Stomach (tissue), 9 donors: ENCODE measurements around the gene DND1. TPM values are rescaled to one million over a fixed set of nuclear protein-coding genes. Genes with fewer than 3 reads are reported as not detected.
"Not testable (repeated sequence)": the region's sequence is repeated elsewhere in the genome, so short reads cannot be mapped to it uniquely, and the experiment has no call there.

Experiments used
- DNase-seq, 2 donors: peaks; one replicate each; pipeline versions ENCODE4 v3.0.0 to v3.0.0-alpha.2; 2013 to 2019
- H3K27ac ChIP-seq, 5 donors: fragments of 200-600 bp in 4 of 5; sonication (generic) in 4 of 5; one replicate each; pipeline ENCODE4 v1.5.1; 2013 to 2019; ENCODE audit warnings: mild to moderate bottlenecking in 1 of 5, moderate library complexity in 1 of 5
- H3K27me3 ChIP-seq, 3 donors: fragments of 200-600 bp; sonication (generic); one replicate each; pipeline ENCODE4 v1.5.1; 2017 to 2019; ENCODE audit warnings: mixed run types in 1 of 3
- H3K36me3 ChIP-seq, 4 donors: fragments of 200-600 bp; sonication (generic); 1 replicate in 3 of 4; 2 replicates in 1 of 4; pipeline ENCODE4 v1.5.1; 2016 to 2019
- H3K4me1 ChIP-seq, 4 donors: fragments of 200-600 bp; sonication (generic); one replicate each; pipeline ENCODE4 v1.5.1; 2016 to 2019
- H3K4me3 ChIP-seq, 4 donors: fragments of 200-600 bp; sonication (generic) in 3 of 4; one replicate each; pipeline ENCODE4 v1.5.1; 2016 to 2019; ENCODE audit warnings: mild to moderate bottlenecking in 1 of 4
- H3K9me3 ChIP-seq, 4 donors: fragments of 200-600 bp; sonication (generic); one replicate each; pipeline ENCODE4 v1.5.1; 2016 to 2019
- EP300 ChIP-seq: sonication (generic); formaldehyde crosslinking; IDR thresholded peaks from one replicate; pipeline ENCODE4 v1.6.1; 2017; ENCODE audit warnings: antibody characterized with exemption
- POLR2A ChIP-seq, 4 donors: fragments of 450-650 bp; IDR thresholded peaks; one replicate each; pipeline ENCODE4 v1.6.1; 2016; ENCODE audit warnings: antibody characterized with exemption in 4 of 4, control low read depth in 2 of 4, mild to moderate bottlenecking in 1 of 4, moderate library complexity in 1 of 4
- POLR2AphosphoS5 ChIP-seq, 3 donors: sonication (generic); formaldehyde crosslinking; IDR thresholded peaks; one replicate each; pipeline ENCODE4 v1.6.1; 2016; ENCODE audit warnings: antibody characterized with exemption in 3 of 3
- WGBS, 5 donors: extraction: QIAGEN DNeasy Blood & Tissue Kit in 3 of 5; methylation state at CpG; one replicate each; pipeline versions ENCODE4 v1.1.5 to v1.1.7; 2013 to 2018; 5-methylcytosine and 5-hydroxymethylcytosine counted together
- intact Hi-C: fragments of 100-400 bp; cut with DNase I; formaldehyde crosslinking; loops from one replicate; pipeline ENCODE4 v1.15.1; 2023; ENCODE audit warnings: low total_unique reads
- polyA plus RNA-seq, 3 donors: library from polyadenylated mRNA; stranded (reverse); fragments of 200-250 nt; gene quantifications; one replicate each; pipeline ENCODE4 v1.2.3, GENCODE V29; 2013
- total RNA-seq, 5 donors: library from RNA; depleted of rRNA; stranded (reverse); fragments of >200 nt; gene quantifications; one replicate each; pipeline versions ENCODE4 v1.1.0 to v1.2.3, GENCODE V29; 2014 to 2016
- TF ChIP-seq, protein P1 (sequence below), 7 experiments: fragments of 450-650 bp in 4 of 7; fragments of 200-600 bp in 3 of 7; sonication (generic) in 3 of 7; IDR thresholded peaks; one replicate each; pipeline ENCODE4 v1.5.1; 2016 to 2019; ENCODE audit warnings: antibody characterized with exemption in 7 of 7, control low read depth in 2 of 7, mild to moderate bottlenecking in 1 of 7
- donor health status: healthy with polysubstance abuse.
- donor health status: Bipolar disorder and iron deficiency.
- donor health status: healthy.

The DND1 gene
- total and polyA plus RNA-seq, 8 donors = 0.50 to 6.4 (median 1.5) TPM; not detected in 4

DNA sequence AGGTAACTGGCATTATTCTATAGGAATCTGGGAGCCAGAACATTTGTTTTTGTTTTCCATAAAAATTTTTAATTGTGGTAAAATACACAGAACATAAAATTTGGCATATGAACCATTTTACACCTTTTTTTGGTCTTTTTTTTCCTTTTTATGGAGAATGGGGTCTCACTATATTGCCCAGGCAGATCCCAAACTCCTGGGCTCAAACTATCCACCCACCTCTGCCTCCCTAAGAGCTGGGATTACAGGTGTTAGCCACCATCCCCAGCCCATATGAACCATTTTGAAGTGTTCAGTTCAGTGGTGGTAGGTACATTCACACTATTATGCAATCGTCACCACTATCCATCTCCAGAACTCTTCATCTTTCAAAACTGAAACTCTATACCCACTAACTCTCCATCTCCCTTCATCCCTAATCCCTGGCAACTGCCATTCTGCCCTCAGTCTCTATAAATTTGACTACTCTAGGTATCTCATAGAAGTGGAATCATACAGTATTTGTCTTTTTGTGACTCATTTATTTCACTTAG is 40.3 kb upstream of the DND1 start:
- H3K4me3 ChIP-seq = no peak overlapping the region
- DNase-seq = no peak
- intact Hi-C loops = no loop called here
- peaks cover 0 to 20% (median 10%) of the 10 kb centered on the region in 4 donors for H3K4me1 ChIP-seq
- H3K27me3 ChIP-seq = no peaks in the 10 kb centered on the region
- no peak for TF ChIP-seq POLR2A (IDR thresholded peaks at IDR 0.05)
- TF ChIP-seq POLR2AphosphoS5 (IDR thresholded peaks at IDR 0.05) = no peak
- TF ChIP-seq EP300 = no peak
- TF ChIP-seq, protein P1, sequence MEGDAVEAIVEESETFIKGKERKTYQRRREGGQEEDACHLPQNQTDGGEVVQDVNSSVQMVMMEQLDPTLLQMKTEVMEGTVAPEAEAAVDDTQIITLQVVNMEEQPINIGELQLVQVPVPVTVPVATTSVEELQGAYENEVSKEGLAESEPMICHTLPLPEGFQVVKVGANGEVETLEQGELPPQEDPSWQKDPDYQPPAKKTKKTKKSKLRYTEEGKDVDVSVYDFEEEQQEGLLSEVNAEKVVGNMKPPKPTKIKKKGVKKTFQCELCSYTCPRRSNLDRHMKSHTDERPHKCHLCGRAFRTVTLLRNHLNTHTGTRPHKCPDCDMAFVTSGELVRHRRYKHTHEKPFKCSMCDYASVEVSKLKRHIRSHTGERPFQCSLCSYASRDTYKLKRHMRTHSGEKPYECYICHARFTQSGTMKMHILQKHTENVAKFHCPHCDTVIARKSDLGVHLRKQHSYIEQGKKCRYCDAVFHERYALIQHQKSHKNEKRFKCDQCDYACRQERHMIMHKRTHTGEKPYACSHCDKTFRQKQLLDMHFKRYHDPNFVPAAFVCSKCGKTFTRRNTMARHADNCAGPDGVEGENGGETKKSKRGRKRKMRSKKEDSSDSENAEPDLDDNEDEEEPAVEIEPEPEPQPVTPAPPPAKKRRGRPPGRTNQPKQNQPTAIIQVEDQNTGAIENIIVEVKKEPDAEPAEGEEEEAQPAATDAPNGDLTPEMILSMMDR (IDR thresholded peaks at IDR 0.05) = no peak
- 77 to 92% (median 89%) methylated on average over 1 of the region's 1 CpG for WGBS, 5 donors
- no peak overlapping the region for H3K27ac ChIP-seq
- H3K9me3 ChIP-seq = no peaks in the 10 kb centered on the region
- H3K36me3 ChIP-seq = no peaks in the 10 kb centered on the region

DNA sequence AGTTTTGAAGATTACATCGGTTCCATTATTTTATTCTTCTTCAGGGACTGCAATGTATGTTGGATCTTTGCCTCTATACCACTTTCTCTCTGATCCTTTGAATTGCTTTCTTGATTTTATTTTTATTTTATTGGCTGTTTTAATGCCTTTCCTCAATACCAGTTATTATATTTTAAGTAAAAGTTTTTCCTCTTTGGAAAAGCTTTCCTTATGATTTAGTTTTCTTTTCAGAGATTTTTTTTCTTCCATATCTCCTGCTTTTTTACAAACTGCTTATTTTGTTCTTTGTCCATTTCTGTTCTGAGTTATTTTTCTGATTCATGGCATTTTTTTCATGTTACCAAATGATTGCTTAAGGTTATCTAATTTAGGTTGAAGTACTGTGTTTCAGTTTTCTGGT is 38.4 kb upstream of the DND1 start:
- Histone ChIP-seq H3K27me3 (no peaks in the 10 kb centered on the region), H3K4me1 (peaks cover 0 to 20% (median 10%) of the 10 kb centered on the region in 4 donors), H3K27ac (peak overlapping the region in 4 of 5 donors; percentile 86 to 97 (median 96)), H3K9me3 (no peaks in the 10 kb centered on the region), H3K4me3 (peak overlapping the region; percentile 50 to 59 (median 52)), H3K36me3 (peaks cover 0 to 14% (median 10%) of the 10 kb centered on the region in 4 donors)
- TF ChIP-seq EP300 (no peak), POLR2A (IDR thresholded peaks at IDR 0.05) (no peak), POLR2AphosphoS5 (IDR thresholded peaks at IDR 0.05) (no peak)
- TF ChIP-seq, protein P1 (IDR thresholded peaks at IDR 0.05) = no peak
- intact Hi-C loops = no loop called here
- WGBS, 5 donors = 76 to 94% (median 90%) methylated on average over 1 of the region's 1 CpG
- no peak for DNase-seq

DNA sequence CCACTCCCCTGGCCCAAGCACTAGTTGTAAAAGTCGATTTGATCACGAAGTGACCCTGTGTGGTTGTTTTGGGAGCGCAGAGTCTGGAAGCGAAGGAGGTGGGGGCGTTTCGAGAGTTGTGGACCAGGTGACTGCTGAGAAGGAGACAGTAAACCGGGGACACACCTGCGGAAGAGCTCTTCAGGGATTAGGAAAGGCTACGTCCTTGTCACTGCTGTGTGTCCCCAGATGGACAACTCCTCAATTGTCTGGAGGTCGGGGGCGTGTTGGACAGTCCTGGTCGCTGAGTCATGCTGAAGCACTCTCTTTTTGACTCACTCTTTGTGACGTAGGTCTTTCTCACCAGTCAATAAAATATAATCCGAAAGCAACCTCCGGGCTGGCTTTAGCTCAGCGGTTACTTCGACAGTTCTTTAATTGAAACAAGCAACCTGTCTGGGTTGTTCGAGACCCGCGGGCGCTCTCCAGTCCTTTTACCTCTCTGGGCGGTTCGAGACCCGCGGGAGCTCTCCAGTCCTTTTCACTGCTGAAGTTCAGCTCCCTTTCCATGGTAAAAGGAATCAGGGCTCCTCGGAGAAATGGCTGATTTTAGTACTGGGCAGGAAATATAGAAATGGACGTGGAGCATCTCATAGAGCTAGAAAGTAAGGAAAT is 37.6 kb upstream of the DND1 start:
- intact Hi-C loops = no loop called here
- peaks cover 3 to 22% (median 18%) of the 10 kb centered on the region in 4 donors for H3K36me3 ChIP-seq
- 0 to 1% (median 0%) methylated on average over 27 of the region's 27 CpGs for WGBS, 5 donors

DNA sequence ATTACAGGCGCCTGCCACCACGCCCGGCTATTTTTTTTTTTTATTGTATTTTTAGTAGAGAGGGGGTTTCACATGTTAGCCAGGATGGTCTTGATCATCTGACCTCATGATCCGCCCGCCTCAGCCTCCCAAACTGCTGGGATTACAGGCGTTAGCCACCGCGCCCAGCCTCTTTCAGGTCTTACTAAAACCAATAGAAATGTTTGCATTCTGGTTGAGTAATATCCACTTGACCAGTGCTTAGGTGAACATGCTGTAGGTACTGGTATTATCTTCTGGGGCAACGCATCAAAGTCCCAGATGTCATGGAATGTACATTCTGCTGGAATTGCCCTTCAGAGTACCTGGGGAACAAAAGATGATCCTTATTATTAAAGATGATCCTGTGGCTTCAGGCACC is 35.4 kb upstream of the DND1 start:
- Histone ChIP-seq H3K27ac (peak overlapping the region in 2 of 5 donors; percentile 8 to 97), H3K4me1 (peaks cover 0 to 20% (median 10%) of the 10 kb centered on the region in 4 donors), H3K36me3 (peaks cover 16 to 44% (median 40%) of the 10 kb centered on the region in 4 donors)
- H3K27me3 ChIP-seq, H3K9me3 ChIP-seq, intact Hi-C loops, DNase-seq, H3K4me3 ChIP-seq: not testable (repeated sequence)
- 80 to 94% (median 89%) methylated on average over 9 of the region's 9 CpGs for WGBS, 5 donors

More for the DNA sequence above, 37.6 kb upstream of the DND1 start:
- H3K4me1 ChIP-seq = peaks cover 0 to 20% (median 10%) of the 10 kb centered on the region in 4 donors
- H3K4me3 ChIP-seq = peak overlapping the region; percentile 50 to 59 (median 52)
- no peaks in the 10 kb centered on the region for H3K9me3 ChIP-seq
- TF ChIP-seq POLR2AphosphoS5 (IDR thresholded peaks at IDR 0.05) (peak; percentile 34 to 86 (median 74)), POLR2A (IDR thresholded peaks at IDR 0.05) (no peak)
- H3K27ac ChIP-seq = peak overlapping the region; percentile 86 to 97 (median 96)
- H3K27me3 ChIP-seq = no peaks in the 10 kb centered on the region
- DNase-seq = peak; percentile 88

DNA sequence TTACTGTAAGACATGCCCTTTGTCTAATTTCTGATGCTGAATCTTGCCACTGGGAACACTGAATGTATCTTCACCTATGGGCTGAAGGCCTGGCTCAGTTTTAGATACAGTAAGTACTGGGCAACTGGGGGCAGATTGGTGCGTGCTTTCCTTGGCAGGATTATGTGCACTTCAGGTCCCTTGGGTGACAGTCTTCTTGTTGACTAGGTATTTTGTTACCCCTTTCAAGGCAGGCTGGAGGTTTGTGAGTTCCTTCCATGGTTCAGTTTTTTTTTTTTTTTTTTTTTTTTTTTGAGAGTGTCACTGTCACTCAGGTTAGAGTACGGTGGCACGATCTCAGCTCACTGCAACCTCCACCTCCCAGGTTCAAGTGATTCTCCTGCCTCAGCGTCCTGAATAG is 34.4 kb upstream of the DND1 start:
- DNase-seq = no peak
- H3K9me3 ChIP-seq = no peaks in the 10 kb centered on the region
- H3K27ac ChIP-seq = no peak overlapping the region
- 84 to 97% (median 92%) methylated on average over 4 of the region's 4 CpGs for WGBS, 5 donors
- TF ChIP-seq POLR2A (IDR thresholded peaks at IDR 0.05) (no peak), EP300 (no peak), POLR2AphosphoS5 (IDR thresholded peaks at IDR 0.05) (no peak)
- TF ChIP-seq, protein P1 (IDR thresholded peaks at IDR 0.05) = no peak
- intact Hi-C loops = no loop called here
- peaks cover 24 to 54% (median 50%) of the 10 kb centered on the region in 4 donors for H3K36me3 ChIP-seq
- no peak overlapping the region for H3K4me3 ChIP-seq
- H3K27me3 ChIP-seq = no peaks in the 10 kb centered on the region
- peaks cover 0 to 20% (median 10%) of the 10 kb centered on the region in 4 donors for H3K4me1 ChIP-seq
